Spleen (tissue), 7 donors: ENCODE results near the gene UBE2U.

ENCODE experiments used
- POLR2A ChIP-seq, 3 donors: fragments of 450-650 bp; IDR thresholded peaks; one replicate each; pipeline ENCODE4 v1.5.1; 2017; ENCODE audit warnings: antibody characterized with exemption in 3 of 3, mild to moderate bottlenecking in 1 of 3
- TF ChIP-seq, protein P1 (sequence below), 11 experiments: fragments of 200-600 bp in 7 of 11; fragments of 450-650 bp in 4 of 11; sonication (generic) in 4 of 11; IDR thresholded peaks in 8 of 11; conservative IDR thresholded peaks in 3 of 11; 1 replicate in 7 of 11; 2 replicates in 4 of 11; pipeline versions ENCODE4 v1.4.0 to v1.8.0; 2016 to 2021; ENCODE audit warnings: antibody characterized with exemption in 11 of 11, inconsistent platforms in 4 of 11, mild to moderate bottlenecking in 1 of 11
- donor health status: DM: no; HTN: no; CAD: no; lungs with moderate emphysema.
- donor health status: DM: no; HTN: no; CAD: no.
- donor health status: DM: no; HTN: no; CAD: no.

DNA sequence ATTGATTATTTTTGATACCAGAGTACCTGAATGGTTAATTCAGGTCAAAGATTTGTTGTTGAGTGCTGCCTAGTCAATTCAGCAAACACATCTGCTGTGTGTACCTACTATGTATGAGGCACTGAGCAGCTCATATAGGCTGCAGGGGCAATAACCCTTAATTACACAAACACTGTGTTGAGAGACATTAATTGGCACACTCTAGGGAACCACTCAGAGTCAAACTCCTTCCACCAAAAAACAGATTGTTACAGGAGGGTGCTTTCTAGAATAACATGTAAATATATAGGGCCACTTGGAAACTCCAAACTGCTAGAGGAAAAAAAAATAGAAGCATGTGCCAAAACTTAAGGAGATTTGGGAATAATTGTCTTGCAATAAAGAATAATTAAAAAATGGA, 31.3 kb downstream of the UBE2U start:
- TF ChIP-seq, protein P1, sequence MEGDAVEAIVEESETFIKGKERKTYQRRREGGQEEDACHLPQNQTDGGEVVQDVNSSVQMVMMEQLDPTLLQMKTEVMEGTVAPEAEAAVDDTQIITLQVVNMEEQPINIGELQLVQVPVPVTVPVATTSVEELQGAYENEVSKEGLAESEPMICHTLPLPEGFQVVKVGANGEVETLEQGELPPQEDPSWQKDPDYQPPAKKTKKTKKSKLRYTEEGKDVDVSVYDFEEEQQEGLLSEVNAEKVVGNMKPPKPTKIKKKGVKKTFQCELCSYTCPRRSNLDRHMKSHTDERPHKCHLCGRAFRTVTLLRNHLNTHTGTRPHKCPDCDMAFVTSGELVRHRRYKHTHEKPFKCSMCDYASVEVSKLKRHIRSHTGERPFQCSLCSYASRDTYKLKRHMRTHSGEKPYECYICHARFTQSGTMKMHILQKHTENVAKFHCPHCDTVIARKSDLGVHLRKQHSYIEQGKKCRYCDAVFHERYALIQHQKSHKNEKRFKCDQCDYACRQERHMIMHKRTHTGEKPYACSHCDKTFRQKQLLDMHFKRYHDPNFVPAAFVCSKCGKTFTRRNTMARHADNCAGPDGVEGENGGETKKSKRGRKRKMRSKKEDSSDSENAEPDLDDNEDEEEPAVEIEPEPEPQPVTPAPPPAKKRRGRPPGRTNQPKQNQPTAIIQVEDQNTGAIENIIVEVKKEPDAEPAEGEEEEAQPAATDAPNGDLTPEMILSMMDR (IDR thresholded peaks at IDR 0.05 in 8 of 11, conservative IDR thresholded peaks at IDR 0.05 in 3 of 11) = no peak
- TF ChIP-seq POLR2A (IDR thresholded peaks at IDR 0.05) = no peak
